ENCODE results near the gene POC5.

DNA sequence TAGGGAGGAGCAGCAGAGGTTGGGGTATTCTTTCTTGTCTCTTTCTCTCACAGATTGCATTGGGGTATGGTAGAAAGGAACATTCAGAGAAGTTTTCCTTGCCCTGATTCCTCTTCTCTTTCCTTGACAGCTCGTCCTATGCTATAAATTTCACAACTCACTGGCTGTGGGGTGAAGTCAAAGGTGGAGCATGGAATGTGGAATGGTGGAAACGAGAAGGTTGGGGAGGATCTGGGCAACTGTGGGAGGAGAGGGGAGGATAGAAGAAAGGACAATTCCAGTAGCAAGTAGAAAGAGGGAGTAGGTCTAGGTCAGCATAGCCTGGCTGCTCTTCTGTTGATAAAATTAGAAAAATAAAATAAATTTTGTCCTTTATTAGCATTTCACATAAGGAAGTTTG is 39.0 kb upstream of the POC5 start:
- TF ChIP-seq, protein P1, sequence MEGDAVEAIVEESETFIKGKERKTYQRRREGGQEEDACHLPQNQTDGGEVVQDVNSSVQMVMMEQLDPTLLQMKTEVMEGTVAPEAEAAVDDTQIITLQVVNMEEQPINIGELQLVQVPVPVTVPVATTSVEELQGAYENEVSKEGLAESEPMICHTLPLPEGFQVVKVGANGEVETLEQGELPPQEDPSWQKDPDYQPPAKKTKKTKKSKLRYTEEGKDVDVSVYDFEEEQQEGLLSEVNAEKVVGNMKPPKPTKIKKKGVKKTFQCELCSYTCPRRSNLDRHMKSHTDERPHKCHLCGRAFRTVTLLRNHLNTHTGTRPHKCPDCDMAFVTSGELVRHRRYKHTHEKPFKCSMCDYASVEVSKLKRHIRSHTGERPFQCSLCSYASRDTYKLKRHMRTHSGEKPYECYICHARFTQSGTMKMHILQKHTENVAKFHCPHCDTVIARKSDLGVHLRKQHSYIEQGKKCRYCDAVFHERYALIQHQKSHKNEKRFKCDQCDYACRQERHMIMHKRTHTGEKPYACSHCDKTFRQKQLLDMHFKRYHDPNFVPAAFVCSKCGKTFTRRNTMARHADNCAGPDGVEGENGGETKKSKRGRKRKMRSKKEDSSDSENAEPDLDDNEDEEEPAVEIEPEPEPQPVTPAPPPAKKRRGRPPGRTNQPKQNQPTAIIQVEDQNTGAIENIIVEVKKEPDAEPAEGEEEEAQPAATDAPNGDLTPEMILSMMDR (conservative IDR thresholded peaks at IDR 0.05; ENCODE audit: low read depth, low read length), result no peak
- no peak for TF ChIP-seq EZH2phosphoT487 (IDR thresholded peaks at IDR 0.05; ENCODE audit: borderline replicate concordance, low read length)

Data from PC-3 (cell line).